Measurements from ENCODE around the gene CTDSP2. TPM values are rescaled to one million over a fixed set of nuclear protein-coding genes. Genes with fewer than 3 reads are reported as not detected.

Gene CTDSP2
- total and polyA plus RNA-seq, 2 donors (not counting 3 experiments of a cell fraction or from before 2014, with no cell fraction given): 142 to 146 TPM

DNA sequence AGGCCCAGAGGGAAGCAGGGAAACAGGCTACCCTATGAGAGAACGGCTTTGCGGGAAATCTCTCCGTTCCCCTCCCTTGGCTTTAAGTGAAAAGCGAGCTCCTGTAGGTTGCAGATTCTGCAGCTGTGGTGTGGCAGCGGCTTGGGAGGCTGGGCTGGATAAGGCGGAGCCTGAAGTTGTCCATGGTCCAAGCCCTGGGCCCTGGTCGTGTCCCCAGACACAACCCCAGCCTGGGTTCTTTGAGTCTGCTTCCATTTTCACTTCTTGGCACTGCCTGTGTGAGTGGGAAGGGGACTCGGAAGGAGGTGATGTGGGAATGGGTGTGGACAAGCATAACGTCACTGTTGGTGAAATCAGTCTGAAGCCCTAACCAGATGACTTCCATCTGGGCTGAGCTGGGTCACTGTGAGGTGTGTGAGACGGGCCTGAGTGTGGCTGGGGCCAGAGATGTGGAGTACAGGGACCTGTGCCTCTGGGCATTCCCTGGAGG lies 43.0 kb upstream of the CTDSP2 start:
- Histone ChIP-seq H3K79me2 (ENCODE audit: control insufficient read depth, insufficient read depth, low read length) (no peaks in the 10 kb centered on the region), H3K36me3 (ENCODE audit: control insufficient read depth in 2 of 2, extremely low read depth in 1 of 2, insufficient read depth in 2 of 2, low read length in 2 of 2) (no peaks in the 10 kb centered on the region), H3K9ac (replicated peaks; ENCODE audit: extremely low read depth, insufficient read depth, low read length) (no peak overlapping the region), H3K27ac (ENCODE audit: insufficient read depth, low read depth, low read length) (no peak overlapping the region), H3K9me3 (replicated peaks; ENCODE audit: control insufficient read depth, insufficient read depth, low read length) (no peaks in the 10 kb centered on the region), H2AFZ (ENCODE audit: low read depth, low read length) (peak overlapping the region; percentile 58), H4K20me1 (replicated peaks; ENCODE audit: control insufficient read depth, extremely low read depth, insufficient read depth, low read length) (no peaks in the 10 kb centered on the region), H3K9me1 (replicated peaks; ENCODE audit: control insufficient read depth, extremely low read depth, insufficient read depth, low read length) (no peaks in the 10 kb centered on the region), H3K4me3 (replicated peaks in 1 of 3; ENCODE audit: insufficient read depth in 1 of 3, low read depth in 1 of 3, low read length in 3 of 3) (no peak overlapping the region), H3K4me1 (ENCODE audit: control insufficient read depth, extremely low read depth, insufficient read depth, low read length) (peaks cover 24% of the 10 kb centered on the region), H3K27me3 (ENCODE audit: control insufficient read depth in 2 of 2, insufficient read depth in 2 of 2, low read length in 2 of 2) (no peaks in the 10 kb centered on the region), H3K4me2 (ENCODE audit: insufficient read depth, low read length) (no peak overlapping the region)
- intact Hi-C loops (cut with micrococcal nuclease) (loop anchor here (2.0 kb wide), 1 partner anchor 53 kb away; no protein-coding TSS in a partner anchor), dilution Hi-C loops (cut with MboI; ENCODE audit: extremely low pct_ligation_motif_present, low sequenced_read_pairs) (no loop called here)
- ChIA-PET CTCF (interaction anchor here (3.7 kb wide), 1 partner anchor 25 kb away, joined by 18 read pairs; no protein-coding TSS in a partner anchor), POLR2A (no interaction called here)
- FAIRE-seq (no peak), DNase-seq (ENCODE audit: low read depth, low spot score) (peak; percentile 40)
- TF ChIP-seq, protein P1, sequence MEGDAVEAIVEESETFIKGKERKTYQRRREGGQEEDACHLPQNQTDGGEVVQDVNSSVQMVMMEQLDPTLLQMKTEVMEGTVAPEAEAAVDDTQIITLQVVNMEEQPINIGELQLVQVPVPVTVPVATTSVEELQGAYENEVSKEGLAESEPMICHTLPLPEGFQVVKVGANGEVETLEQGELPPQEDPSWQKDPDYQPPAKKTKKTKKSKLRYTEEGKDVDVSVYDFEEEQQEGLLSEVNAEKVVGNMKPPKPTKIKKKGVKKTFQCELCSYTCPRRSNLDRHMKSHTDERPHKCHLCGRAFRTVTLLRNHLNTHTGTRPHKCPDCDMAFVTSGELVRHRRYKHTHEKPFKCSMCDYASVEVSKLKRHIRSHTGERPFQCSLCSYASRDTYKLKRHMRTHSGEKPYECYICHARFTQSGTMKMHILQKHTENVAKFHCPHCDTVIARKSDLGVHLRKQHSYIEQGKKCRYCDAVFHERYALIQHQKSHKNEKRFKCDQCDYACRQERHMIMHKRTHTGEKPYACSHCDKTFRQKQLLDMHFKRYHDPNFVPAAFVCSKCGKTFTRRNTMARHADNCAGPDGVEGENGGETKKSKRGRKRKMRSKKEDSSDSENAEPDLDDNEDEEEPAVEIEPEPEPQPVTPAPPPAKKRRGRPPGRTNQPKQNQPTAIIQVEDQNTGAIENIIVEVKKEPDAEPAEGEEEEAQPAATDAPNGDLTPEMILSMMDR (IDR thresholded peaks at IDR 0.05; ENCODE audit: extremely low read depth in 1 of 2, insufficient read depth in 1 of 2, low read depth in 1 of 2, low read length in 2 of 2): no peak
- TF ChIP-seq, protein P2, sequence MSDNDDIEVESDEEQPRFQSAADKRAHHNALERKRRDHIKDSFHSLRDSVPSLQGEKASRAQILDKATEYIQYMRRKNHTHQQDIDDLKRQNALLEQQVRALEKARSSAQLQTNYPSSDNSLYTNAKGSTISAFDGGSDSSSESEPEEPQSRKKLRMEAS (IDR thresholded peaks at IDR 0.05; ENCODE audit: insufficient read depth, insufficient read length): no peak
- TF ChIP-seq EZH2 (IDR thresholded peaks at IDR 0.05; ENCODE audit: borderline replicate concordance, low read depth, low read length, severe bottlenecking) (no peak), JUN (IDR thresholded peaks at IDR 0.05; ENCODE audit: borderline replicate concordance, insufficient read depth, insufficient read length, low read depth) (no peak), GATA2 (IDR thresholded peaks at IDR 0.05; ENCODE audit: insufficient read depth, insufficient read length, low read depth, low read length) (no peak), POLR2AphosphoS5 (IDR thresholded peaks at IDR 0.05; ENCODE audit: insufficient read depth, low read depth, low read length) (no peak), POLR2A (IDR thresholded peaks at IDR 0.05; ENCODE audit: low read depth, low read length) (no peak), FOS (IDR thresholded peaks at IDR 0.05; ENCODE audit: borderline replicate concordance, insufficient read depth, low read length) (no peak), MYC (IDR thresholded peaks at IDR 0.05; ENCODE audit: low read depth, low read length) (no peak)
- no TSS peak for BruUV-seq (replicated peaks)
